DOHH2 (cell line): ENCODE measurements around the gene SSTR4.
A peak's percentile ranks its signal among the peaks of the same experiment; 100 is the strongest.

Experiments
- H3F3A ChIP-seq: fragments of 200-600 bp; sonication (generic), shearing (Covaris generic); 2 replicates; pipeline ENCODE4 v1.6.0; 2016; ENCODE audit warnings: antibody characterized with exemption, mild to moderate bottlenecking; ENCODE audit not compliant: control insufficient read depth, insufficient read depth
- H3K27ac ChIP-seq: fragments of 200-600 bp; sonication (generic); 2 replicates; pipeline ENCODE4 v1.5.1; 2014; ENCODE audit warnings: low read depth, mild to moderate bottlenecking, low read length, moderate library complexity
- H3K27me3 ChIP-seq: fragments of 200-600 bp; sonication (generic); 2 replicates; pipeline ENCODE4 v1.6.1; 2014; ENCODE audit warnings: mild to moderate bottlenecking, low read length, mixed read lengths; ENCODE audit not compliant: control insufficient read depth
- H3K36me3 ChIP-seq: fragments of 200-600 bp; sonication (generic); 2 replicates; pipeline ENCODE4 v1.6.1; 2014; ENCODE audit warnings: mild to moderate bottlenecking, low read length, moderate library complexity, mixed read lengths; ENCODE audit not compliant: control insufficient read depth
- H3K4me1 ChIP-seq: fragments of 200-600 bp; sonication (generic); 2 replicates; pipeline ENCODE4 v1.6.1; 2014; ENCODE audit warnings: mild to moderate bottlenecking, low read length, mixed read lengths; ENCODE audit not compliant: control insufficient read depth
- H3K4me2 ChIP-seq: fragments of 200-600 bp; sonication (generic); 2 replicates; pipeline ENCODE4 v1.6.0; 2014; ENCODE audit warnings: mild to moderate bottlenecking, low read length, moderate library complexity
- H3K4me3 ChIP-seq: fragments of 200-600 bp; sonication (generic); 2 replicates; pipeline ENCODE4 v1.5.1; 2014; ENCODE audit warnings: mild to moderate bottlenecking, low read length, mixed read lengths
- H3K79me2 ChIP-seq: fragments of 200-600 bp; sonication (generic); 2 replicates; pipeline ENCODE4 v1.6.1; 2014; ENCODE audit warnings: mild to moderate bottlenecking, low read length, mixed read lengths; ENCODE audit not compliant: control insufficient read depth
- H3K9me2 ChIP-seq: fragments of 200-600 bp; sonication (generic); replicated peaks from 2 replicates; pipeline ENCODE4 v1.6.1; 2014; ENCODE audit warnings: mild to moderate bottlenecking, low read length, mixed read lengths; ENCODE audit not compliant: control insufficient read depth
- H3K9me3 ChIP-seq: fragments of 200-600 bp; sonication (generic); 2 replicates; pipeline ENCODE4 v1.6.1; 2014; ENCODE audit warnings: antibody characterized with exemption, low read length, mixed read lengths; ENCODE audit not compliant: control insufficient read depth, insufficient read depth
- H4K20me1 ChIP-seq: fragments of 200-600 bp; sonication (generic); 2 replicates; pipeline ENCODE4 v1.6.0; 2014; ENCODE audit warnings: low read depth, mild to moderate bottlenecking, antibody characterized with exemption, low read length, moderate library complexity; ENCODE audit not compliant: control insufficient read depth, insufficient read depth
- CTCF ChIP-seq: fragments of 200-600 bp; sonication (generic); IDR thresholded peaks from one replicate; pipeline ENCODE4 v1.5.1; 2014; ENCODE audit warnings: antibody characterized with exemption, mild to moderate bottlenecking, low read depth, low read length; ENCODE audit not compliant: poor library complexity, severe bottlenecking
- EZH2phosphoT487 ChIP-seq: fragments of 200-600 bp; sonication (generic); IDR thresholded peaks from 2 replicates; pipeline ENCODE4 v1.6.1; 2017; ENCODE audit warnings: borderline replicate concordance, mild to moderate bottlenecking, antibody characterized with exemption, low read length, moderate library complexity, mixed read lengths

SSTR4 gene

GRCh38 chr20:23078351-23079015, 43.4 kb downstream of the SSTR4 start:
- Histone ChIP-seq H3K27ac (no peak overlapping the region), H4K20me1 (no peaks in the 10 kb centered on the region), H3K4me1 (no peaks in the 10 kb centered on the region), H3K4me2 (no peak overlapping the region), H3K79me2 (no peaks in the 10 kb centered on the region), H3K9me3 (no peaks in the 10 kb centered on the region), H3K9me2 (no peaks in the 10 kb centered on the region), H3F3A (no peaks in the 10 kb centered on the region), H3K27me3 (no peaks in the 10 kb centered on the region), H3K36me3 (no peaks in the 10 kb centered on the region), H3K4me3 (no peak overlapping the region)
- no peak for TF ChIP-seq EZH2phosphoT487
- TF ChIP-seq CTCF: no peak

- H3K4me2 ChIP-seq: no peak overlapping the region
- no peak overlapping the region for H3K4me3 ChIP-seq
- H3K36me3 ChIP-seq: no peaks in the 10 kb centered on the region
- H3K9me3 ChIP-seq: no peaks in the 10 kb centered on the region
- H4K20me1 ChIP-seq: no peaks in the 10 kb centered on the region
- H3K27ac ChIP-seq: no peak overlapping the region
- no peaks in the 10 kb centered on the region for H3F3A ChIP-seq
- no peaks in the 10 kb centered on the region for H3K4me1 ChIP-seq
- H3K27me3 ChIP-seq: no peaks in the 10 kb centered on the region
- H3K79me2 ChIP-seq: no peaks in the 10 kb centered on the region
- H3K9me2 ChIP-seq: no peaks in the 10 kb centered on the region
- TF ChIP-seq CTCF: peak; percentile 36
- TF ChIP-seq EZH2phosphoT487: no peak
Observed at GRCh38 chr20:23079016-23079351, 43.9 kb downstream of the SSTR4 start.

GRCh38 chr20:23079926-23080325, 44.8 kb downstream of the SSTR4 start:
- no peaks in the 10 kb centered on the region for H3K9me3 ChIP-seq
- no peaks in the 10 kb centered on the region for H3K79me2 ChIP-seq
- H3K4me3 ChIP-seq: no peak overlapping the region
- no peaks in the 10 kb centered on the region for H3K27me3 ChIP-seq
- no peak for TF ChIP-seq CTCF
- TF ChIP-seq EZH2phosphoT487: no peak
- no peaks in the 10 kb centered on the region for H3F3A ChIP-seq
- no peaks in the 10 kb centered on the region for H3K9me2 ChIP-seq
- no peak overlapping the region for H3K27ac ChIP-seq
- H3K4me2 ChIP-seq: no peak overlapping the region
- H3K4me1 ChIP-seq: no peaks in the 10 kb centered on the region
- H4K20me1 ChIP-seq: no peaks in the 10 kb centered on the region
- no peaks in the 10 kb centered on the region for H3K36me3 ChIP-seq
